ENCODE data around the gene C11orf42.

C11orf42 gene

DNA sequence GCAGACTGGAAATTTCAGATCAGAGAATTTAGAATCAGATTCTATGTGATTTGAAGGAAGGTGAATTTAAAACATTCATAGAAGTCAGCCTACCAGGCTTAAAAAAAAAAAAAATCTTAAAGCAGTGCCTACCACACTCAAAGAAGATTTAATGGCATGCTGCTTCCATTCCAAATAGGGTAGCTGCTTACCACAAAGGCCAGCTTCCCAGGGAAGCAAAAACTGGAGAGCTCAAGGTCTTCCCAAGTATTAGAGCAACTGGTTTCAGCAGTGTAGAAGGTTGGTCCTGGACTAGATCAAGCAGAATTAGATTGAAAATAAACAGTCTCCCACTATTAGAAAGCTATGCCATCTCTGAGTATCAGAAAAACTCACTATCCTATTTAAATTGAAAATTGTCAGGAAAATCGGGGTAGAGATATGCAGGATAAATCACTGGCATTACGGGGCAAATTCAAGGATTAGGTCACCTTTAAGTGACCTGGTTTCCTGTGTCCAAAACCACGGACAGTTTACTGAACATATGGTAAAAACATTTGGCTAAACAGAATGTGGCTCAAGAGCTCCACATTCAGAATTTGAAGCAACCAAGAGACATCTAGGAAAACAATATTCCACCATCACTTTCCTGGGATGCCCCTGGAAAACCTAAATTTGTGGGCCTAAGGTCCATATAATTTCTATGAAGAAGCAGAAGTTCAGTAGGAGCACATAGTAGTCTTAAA lies 1.3 kb downstream of the C11orf42 start:
- ATAC-seq (ENCODE audit: low read depth) (no peak), DNase-seq (ENCODE audit: low spot score in 2 of 2) (no peak)
- no peak overlapping the region for H3K4me3 Mint-ChIP-seq
- H3K36me3 Mint-ChIP-seq, result peaks cover 18% of the 10 kb centered on the region
- H3K27me3 Mint-ChIP-seq, result no peaks in the 10 kb centered on the region
- H3K27ac Mint-ChIP-seq, result no peak overlapping the region
- H3K4me1 Mint-ChIP-seq, result peaks cover 12% of the 10 kb centered on the region
- H3K9me3 Mint-ChIP-seq, result no peaks in the 10 kb centered on the region

DNA sequence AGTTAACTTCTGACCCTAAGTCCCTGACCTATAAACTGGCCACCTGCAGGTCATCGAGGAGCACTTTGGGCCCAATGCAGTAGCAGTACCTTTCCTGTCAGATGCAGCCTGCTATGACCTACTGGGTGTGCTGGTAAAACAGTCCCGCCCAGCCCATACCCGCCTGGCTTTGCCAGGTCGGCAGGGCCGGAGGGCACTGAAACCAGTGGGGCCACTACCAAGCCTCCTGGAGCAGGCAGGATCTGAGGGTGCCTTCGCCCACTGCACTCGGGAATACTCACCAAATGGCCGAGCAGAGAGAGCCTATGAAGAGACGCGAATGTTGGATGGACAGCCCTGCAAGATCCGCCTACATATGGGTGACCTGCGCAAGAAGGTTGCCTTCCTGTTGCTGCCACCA lies 4.4 kb downstream of the C11orf42 start:
- Mint-ChIP-seq H3K27me3 (no peaks in the 10 kb centered on the region), H3K4me3 (no peak overlapping the region), H3K9me3 (no peaks in the 10 kb centered on the region), H3K4me1 (no peaks in the 10 kb centered on the region), H3K36me3 (peaks cover 15% of the 10 kb centered on the region), H3K27ac (no peak overlapping the region)
- no peak for ATAC-seq (ENCODE audit: low read depth)
- DNase-seq (ENCODE audit: low spot score in 2 of 2), result no peak

DNA sequence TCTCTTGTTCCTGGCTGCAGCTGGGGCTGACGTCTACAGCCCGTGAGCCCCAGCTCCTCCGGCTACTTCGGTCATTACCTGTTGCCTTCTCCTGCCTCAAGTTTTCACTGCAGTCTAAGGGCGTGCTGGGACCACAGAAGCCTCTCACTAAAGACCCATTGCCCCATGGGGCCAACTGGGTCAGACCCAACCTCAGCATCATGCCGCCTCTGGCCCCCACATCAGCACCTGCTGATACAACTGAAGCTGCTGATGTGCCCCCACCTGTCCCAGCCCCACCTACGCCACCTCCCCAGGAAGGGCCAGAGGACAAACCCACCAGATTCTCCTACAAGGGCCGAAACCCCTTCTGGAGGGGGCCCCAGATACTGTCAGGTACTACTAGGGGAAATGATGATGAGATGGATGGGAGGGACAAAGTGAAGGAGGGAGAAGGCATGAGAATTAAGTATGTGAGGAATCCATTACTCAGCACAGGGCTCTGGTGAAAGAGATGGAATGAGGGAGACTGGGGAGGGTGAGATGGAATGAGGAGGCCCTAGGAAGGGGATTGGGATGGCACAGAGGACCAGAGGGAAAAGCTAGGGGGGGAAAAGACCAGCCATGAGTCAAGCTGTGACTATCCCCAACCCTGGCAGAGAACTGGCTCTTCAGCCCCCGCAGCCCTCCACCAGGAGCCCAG lies 5.1 kb downstream of the C11orf42 start:
- H3K9me3 Mint-ChIP-seq, result no peaks in the 10 kb centered on the region
- H3K4me3 Mint-ChIP-seq, result no peak overlapping the region
- no peaks in the 10 kb centered on the region for H3K4me1 Mint-ChIP-seq
- H3K36me3 Mint-ChIP-seq, result peaks cover 17% of the 10 kb centered on the region
- DNase-seq (ENCODE audit: low spot score in 2 of 2) (no peak), ATAC-seq (ENCODE audit: low read depth) (no peak)
- no peaks in the 10 kb centered on the region for H3K27me3 Mint-ChIP-seq
- no peak overlapping the region for H3K27ac Mint-ChIP-seq

GRCh38 chr11:6214530-6214929 lies 9.2 kb downstream of the C11orf42 start:
- DNase-seq (ENCODE audit: low spot score in 2 of 2) (no peak), ATAC-seq (ENCODE audit: low read depth) (no peak)
- Mint-ChIP-seq H3K4me1 (peaks cover 3% of the 10 kb centered on the region), H3K36me3 (peaks cover 30% of the 10 kb centered on the region), H3K9me3 (no peaks in the 10 kb centered on the region), H3K27ac (no peak overlapping the region), H3K27me3 (no peaks in the 10 kb centered on the region), H3K4me3 (no peak overlapping the region)

DNA sequence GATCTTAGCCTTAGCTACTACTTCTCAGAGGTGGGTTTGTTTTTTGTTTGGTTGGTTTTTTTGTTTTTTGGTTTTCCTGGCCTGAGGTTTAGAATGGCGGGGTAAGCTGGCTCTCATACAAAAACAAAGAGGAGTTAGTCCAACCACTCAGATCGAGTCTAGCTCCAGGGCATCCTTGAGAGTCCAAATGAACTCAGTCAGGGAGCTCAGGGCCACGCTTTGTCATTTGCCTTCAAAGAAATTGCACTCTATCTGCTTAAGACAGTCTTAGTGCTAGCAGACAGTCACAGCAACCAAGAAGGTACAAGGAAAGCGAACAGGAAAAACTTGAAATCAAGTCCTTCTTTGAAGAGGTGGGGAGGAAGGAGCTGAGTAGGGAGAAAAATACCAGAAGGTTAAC lies 11.1 kb downstream of the C11orf42 start:
- Mint-ChIP-seq H3K9me3 (no peaks in the 10 kb centered on the region), H3K27ac (no peak overlapping the region), H3K36me3 (peaks cover 34% of the 10 kb centered on the region), H3K27me3 (no peaks in the 10 kb centered on the region), H3K4me3 (no peak overlapping the region), H3K4me1 (peaks cover 5% of the 10 kb centered on the region)
- no peak for DNase-seq (ENCODE audit: low spot score in 2 of 2)
- no peak for ATAC-seq (ENCODE audit: low read depth)

DNA sequence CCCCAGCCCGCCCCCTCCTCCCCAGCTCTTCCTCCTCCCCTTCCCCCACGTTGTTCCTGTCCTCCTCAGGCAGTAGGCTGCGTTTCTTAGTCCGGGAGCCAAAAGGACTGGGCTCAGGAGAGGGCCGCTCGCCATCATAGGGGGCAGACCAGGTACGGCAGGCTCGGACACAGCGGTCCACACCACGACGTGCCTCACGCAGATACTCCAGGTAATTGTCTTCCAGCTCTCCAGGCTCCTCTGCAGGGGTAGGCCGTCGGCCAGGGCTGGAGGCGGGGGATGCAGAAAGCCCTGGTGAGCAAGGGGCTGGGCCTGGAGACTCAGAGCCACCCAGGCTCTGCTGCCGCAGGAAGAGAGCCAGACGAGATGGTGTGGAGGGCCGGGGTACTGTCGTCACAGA lies 12.4 kb downstream of the C11orf42 start:
- Mint-ChIP-seq H3K27me3 (no peaks in the 10 kb centered on the region), H3K9me3 (no peaks in the 10 kb centered on the region), H3K27ac (no peak overlapping the region), H3K36me3 (peaks cover 43% of the 10 kb centered on the region), H3K4me1 (peaks cover 8% of the 10 kb centered on the region), H3K4me3 (no peak overlapping the region)
- no peak for ATAC-seq (ENCODE audit: low read depth)
- no peak for DNase-seq (ENCODE audit: low spot score in 2 of 2)

- DNase-seq (ENCODE audit: low spot score in 2 of 2), result no peak
- no peak overlapping the region for H3K27ac Mint-ChIP-seq
- H3K9me3 Mint-ChIP-seq, result no peaks in the 10 kb centered on the region
- H3K36me3 Mint-ChIP-seq, result peaks cover 49% of the 10 kb centered on the region
- H3K27me3 Mint-ChIP-seq, result no peaks in the 10 kb centered on the region
- no peak for ATAC-seq (ENCODE audit: low read depth)
- H3K4me3 Mint-ChIP-seq, result no peak overlapping the region
- peaks cover 8% of the 10 kb centered on the region for H3K4me1 Mint-ChIP-seq
Measured at GRCh38 chr11:6219359-6219758, 14.0 kb downstream of the C11orf42 start.

- H3K27ac Mint-ChIP-seq, result no peak overlapping the region
- DNase-seq (ENCODE audit: low spot score in 2 of 2) (no peak), ATAC-seq (ENCODE audit: low read depth) (no peak)
- no peak overlapping the region for H3K4me3 Mint-ChIP-seq
- H3K36me3 Mint-ChIP-seq, result peaks cover 44% of the 10 kb centered on the region
- no peaks in the 10 kb centered on the region for H3K27me3 Mint-ChIP-seq
- H3K9me3 Mint-ChIP-seq, result no peaks in the 10 kb centered on the region
- H3K4me1 Mint-ChIP-seq, result peaks cover 33% of the 10 kb centered on the region
Measured at GRCh38 chr11:6223854-6224253, 18.5 kb downstream of the C11orf42 start.

DNA sequence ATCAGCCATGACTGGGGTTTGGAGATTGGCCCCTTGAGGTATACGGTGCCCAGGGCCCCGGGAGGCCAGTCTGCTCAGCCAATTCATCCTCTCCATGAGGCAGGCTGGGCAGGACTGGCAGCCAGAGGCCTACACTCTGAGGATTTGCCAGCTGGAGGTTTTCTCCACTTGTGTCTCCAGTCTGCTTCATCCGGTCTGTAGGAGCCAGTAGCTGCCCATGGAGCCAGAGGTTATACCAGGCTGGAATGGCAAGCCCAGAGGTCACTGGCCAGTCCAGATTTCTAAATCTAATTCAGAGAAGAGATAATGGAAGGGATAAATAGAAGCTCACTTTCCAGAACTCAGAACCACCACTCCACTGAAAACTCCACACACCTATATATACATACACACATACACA lies 19.1 kb downstream of the C11orf42 start:
- Mint-ChIP-seq H3K36me3 (peaks cover 42% of the 10 kb centered on the region), H3K9me3 (no peaks in the 10 kb centered on the region), H3K27me3 (no peaks in the 10 kb centered on the region), H3K4me1 (peaks cover 36% of the 10 kb centered on the region), H3K4me3 (no peak overlapping the region), H3K27ac (no peak overlapping the region)
- ATAC-seq (ENCODE audit: low read depth), result no peak
- DNase-seq (ENCODE audit: low spot score in 2 of 2), result no peak

DNA sequence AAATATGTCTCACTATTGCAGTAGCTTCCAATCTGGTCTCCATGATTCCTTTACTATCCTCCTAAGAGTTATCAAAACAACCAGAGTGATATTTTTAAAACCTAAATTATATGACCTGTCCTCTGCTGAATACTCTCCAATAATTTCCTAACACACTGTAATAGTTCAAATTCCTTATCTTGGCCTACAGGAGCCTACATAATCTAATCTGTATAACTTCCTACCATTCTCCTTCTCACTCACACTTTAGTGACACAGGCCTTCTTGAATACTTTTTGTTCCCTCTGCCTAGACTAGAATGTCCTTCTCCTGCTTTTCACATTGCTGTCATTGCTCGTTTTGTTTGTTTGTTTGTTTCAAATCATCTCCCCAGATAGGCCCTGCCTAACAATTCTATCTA lies 19.7 kb downstream of the C11orf42 start:
- Mint-ChIP-seq H3K4me1 (peaks cover 38% of the 10 kb centered on the region), H3K9me3 (no peaks in the 10 kb centered on the region), H3K27ac (no peak overlapping the region), H3K36me3 (peaks cover 42% of the 10 kb centered on the region), H3K4me3 (no peak overlapping the region), H3K27me3 (no peaks in the 10 kb centered on the region)
- DNase-seq (ENCODE audit: low spot score in 2 of 2), result no peak
- ATAC-seq (ENCODE audit: low read depth), result no peak

- H3K36me3 Mint-ChIP-seq, result peaks cover 37% of the 10 kb centered on the region
- no peaks in the 10 kb centered on the region for H3K9me3 Mint-ChIP-seq
- H3K4me1 Mint-ChIP-seq, result peaks cover 44% of the 10 kb centered on the region
- no peak overlapping the region for H3K4me3 Mint-ChIP-seq
- H3K27ac Mint-ChIP-seq, result no peak overlapping the region
- no peak for DNase-seq (ENCODE audit: low spot score in 2 of 2)
- no peak for ATAC-seq (ENCODE audit: low read depth)
- H3K27me3 Mint-ChIP-seq, result no peaks in the 10 kb centered on the region
Measured at GRCh38 chr11:6225896-6226295, 20.5 kb downstream of the C11orf42 start.

- H3K4me3 Mint-ChIP-seq, result no peak overlapping the region
- ATAC-seq (ENCODE audit: low read depth) (no peak), DNase-seq (ENCODE audit: low spot score in 2 of 2) (no peak)
- H3K4me1 Mint-ChIP-seq, result peaks cover 46% of the 10 kb centered on the region
- no peaks in the 10 kb centered on the region for H3K27me3 Mint-ChIP-seq
- no peak overlapping the region for H3K27ac Mint-ChIP-seq
- no peaks in the 10 kb centered on the region for H3K9me3 Mint-ChIP-seq
- peaks cover 24% of the 10 kb centered on the region for H3K36me3 Mint-ChIP-seq
Measured at GRCh38 chr11:6228520-6228919, 23.2 kb downstream of the C11orf42 start.

GRCh38 chr11:6229911-6230310 lies 24.6 kb downstream of the C11orf42 start:
- Mint-ChIP-seq H3K27me3 (no peaks in the 10 kb centered on the region), H3K4me3 (no peak overlapping the region)

DNA sequence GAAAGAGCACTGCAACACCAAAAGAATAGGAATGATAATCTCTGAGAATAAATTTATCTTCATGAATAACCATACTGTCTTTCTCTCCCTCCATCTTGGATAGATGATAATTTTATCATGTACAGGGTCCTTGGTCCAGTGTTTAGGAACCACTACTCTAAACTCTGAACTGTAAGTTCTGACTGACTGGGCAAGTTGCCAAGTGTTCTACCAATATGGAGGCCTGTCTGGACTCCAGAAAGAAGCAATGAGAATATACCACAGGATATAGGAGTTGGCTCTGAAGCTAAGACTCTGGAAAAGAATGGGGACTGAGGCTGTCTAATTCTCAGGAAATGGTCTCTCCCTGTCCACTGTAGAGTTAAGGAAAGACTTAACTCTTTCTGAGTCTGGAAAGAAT lies 27.5 kb downstream of the C11orf42 start:
- no peaks in the 10 kb centered on the region for H3K9me3 Mint-ChIP-seq
- H3K4me1 Mint-ChIP-seq, result peaks cover 32% of the 10 kb centered on the region
- no peak for ATAC-seq (ENCODE audit: low read depth)
- H3K27me3 Mint-ChIP-seq, result no peaks in the 10 kb centered on the region
- H3K36me3 Mint-ChIP-seq, result peaks cover 6% of the 10 kb centered on the region
- peak overlapping the region; percentile 48 for H3K27ac Mint-ChIP-seq
- no peak for DNase-seq (ENCODE audit: low spot score in 2 of 2)
- peak overlapping the region; percentile 31 for H3K4me3 Mint-ChIP-seq

More at GRCh38 chr11:6229911-6230310, 24.6 kb downstream of the C11orf42 start:
- Mint-ChIP-seq H3K27ac (no peak overlapping the region), H3K36me3 (peaks cover 17% of the 10 kb centered on the region), H3K4me1 (peaks cover 52% of the 10 kb centered on the region), H3K9me3 (no peaks in the 10 kb centered on the region)
- ATAC-seq (ENCODE audit: low read depth) (no peak), DNase-seq (ENCODE audit: low spot score in 2 of 2) (no peak)

GRCh38 chr11:6233984-6234386 lies 28.6 kb downstream of the C11orf42 start:
- Mint-ChIP-seq H3K4me1 (peaks cover 30% of the 10 kb centered on the region), H3K36me3 (peaks cover 4% of the 10 kb centered on the region), H3K4me3 (peak overlapping the region; percentile 98), H3K9me3 (no peaks in the 10 kb centered on the region), H3K27me3 (no peaks in the 10 kb centered on the region), H3K27ac (peak overlapping the region; percentile 93)
- no peak for DNase-seq (ENCODE audit: low spot score in 2 of 2)
- no peak for ATAC-seq (ENCODE audit: low read depth)
